Gastrocnemius medialis (tissue), 4 donors: ENCODE data around the gene MYO1E.

Experiments
- CTCF ChIP-seq, 5 experiments: fragments of 450-650 bp in 3 of 5; fragments of 200-600 bp in 2 of 5; sonication (generic) in 2 of 5; IDR thresholded peaks in 4 of 5; conservative IDR thresholded peaks in 1 of 5; 1 replicate in 4 of 5; 2 replicates in 1 of 5; pipeline ENCODE4 v1.5.1; 2016 to 2019; ENCODE audit warnings: antibody characterized with exemption in 5 of 5, mild to moderate bottlenecking in 3 of 5, moderate library complexity in 3 of 5
- POLR2A ChIP-seq, 2 donors: fragments of 450-650 bp; IDR thresholded peaks; one replicate each; pipeline ENCODE4 v1.6.1; 2017; ENCODE audit warnings: antibody characterized with exemption in 2 of 2, mild to moderate bottlenecking in 2 of 2, moderate library complexity in 2 of 2

GRCh38 chr15:59280855-59281254 lies 91.8 kb downstream of the MYO1E start:
- no peak for TF ChIP-seq CTCF (IDR thresholded peaks at IDR 0.05 in 4 of 5, conservative IDR thresholded peaks at IDR 0.05 in 1 of 5)
- no peak for TF ChIP-seq POLR2A (IDR thresholded peaks at IDR 0.05)
